ENCODE results near the gene GABRG3.

- TF ChIP-seq, protein P1, sequence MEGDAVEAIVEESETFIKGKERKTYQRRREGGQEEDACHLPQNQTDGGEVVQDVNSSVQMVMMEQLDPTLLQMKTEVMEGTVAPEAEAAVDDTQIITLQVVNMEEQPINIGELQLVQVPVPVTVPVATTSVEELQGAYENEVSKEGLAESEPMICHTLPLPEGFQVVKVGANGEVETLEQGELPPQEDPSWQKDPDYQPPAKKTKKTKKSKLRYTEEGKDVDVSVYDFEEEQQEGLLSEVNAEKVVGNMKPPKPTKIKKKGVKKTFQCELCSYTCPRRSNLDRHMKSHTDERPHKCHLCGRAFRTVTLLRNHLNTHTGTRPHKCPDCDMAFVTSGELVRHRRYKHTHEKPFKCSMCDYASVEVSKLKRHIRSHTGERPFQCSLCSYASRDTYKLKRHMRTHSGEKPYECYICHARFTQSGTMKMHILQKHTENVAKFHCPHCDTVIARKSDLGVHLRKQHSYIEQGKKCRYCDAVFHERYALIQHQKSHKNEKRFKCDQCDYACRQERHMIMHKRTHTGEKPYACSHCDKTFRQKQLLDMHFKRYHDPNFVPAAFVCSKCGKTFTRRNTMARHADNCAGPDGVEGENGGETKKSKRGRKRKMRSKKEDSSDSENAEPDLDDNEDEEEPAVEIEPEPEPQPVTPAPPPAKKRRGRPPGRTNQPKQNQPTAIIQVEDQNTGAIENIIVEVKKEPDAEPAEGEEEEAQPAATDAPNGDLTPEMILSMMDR (IDR thresholded peaks at IDR 0.05), result no peak
- no peak for TF ChIP-seq POLR2A (IDR thresholded peaks at IDR 0.05)
- TF ChIP-seq POLR2AphosphoS5 (IDR thresholded peaks at IDR 0.05), result no peak
Measured at GRCh38 chr15:27433604-27434003, 462.6 kb downstream of the GABRG3 start.
